Spleen (tissue), 11 donors: ENCODE results near the gene DEDD. TPM values are rescaled to one million over a fixed set of nuclear protein-coding genes. Genes with fewer than 3 reads are reported as not detected.

ENCODE experiments used
- DNase-seq: peaks from one replicate; pipeline ENCODE4 v3.0.0-alpha.2; 2020
- H3K27ac ChIP-seq, 8 donors: fragments of 200-600 bp; sonication (generic) in 7 of 8; 1 replicate in 4 of 8; 2 replicates in 4 of 8; pipeline versions ENCODE4 v1.5.0 to v1.8.0; 2016 to 2021; ENCODE audit warnings: inconsistent platforms in 4 of 8, mild to moderate bottlenecking in 4 of 8, moderate library complexity in 1 of 8
- H3K27me3 ChIP-seq, 7 donors: fragments of 200-600 bp; sonication (generic) in 6 of 7; replicated peaks in 1 of 7; 1 replicate in 4 of 7; 2 replicates in 3 of 7; pipeline versions ENCODE4 v1.5.0 to v1.8.0; 2016 to 2021; ENCODE audit warnings: inconsistent platforms in 3 of 7, mild to moderate bottlenecking in 1 of 7
- H3K36me3 ChIP-seq, 6 donors: fragments of 200-600 bp; sonication (generic) in 5 of 6; 1 replicate in 4 of 6; 2 replicates in 2 of 6; pipeline versions ENCODE4 v1.5.0 to v1.8.0; 2016 to 2021; ENCODE audit warnings: inconsistent platforms in 2 of 6
- H3K4me1 ChIP-seq, 6 donors: fragments of 200-600 bp; sonication (generic) in 5 of 6; 1 replicate in 3 of 6; 2 replicates in 3 of 6; pipeline versions ENCODE4 v1.5.0 to v1.8.0; 2016 to 2021; ENCODE audit warnings: inconsistent platforms in 3 of 6
- H3K4me3 ChIP-seq, 8 donors: fragments of 200-600 bp; sonication (generic) in 7 of 8; 1 replicate in 4 of 8; 2 replicates in 4 of 8; pipeline versions ENCODE4 v1.5.0 to v1.8.0; 2016 to 2021; ENCODE audit warnings: inconsistent platforms in 4 of 8, mild to moderate bottlenecking in 4 of 8, moderate library complexity in 2 of 8
- H3K9me3 ChIP-seq, 8 donors: fragments of 200-600 bp; sonication (generic) in 7 of 8; 1 replicate in 4 of 8; 2 replicates in 4 of 8; pipeline versions ENCODE4 v1.5.0 to v1.8.0; 2016 to 2021; ENCODE audit warnings: inconsistent platforms in 4 of 8
- POLR2A ChIP-seq, 3 donors: fragments of 450-650 bp; IDR thresholded peaks; one replicate each; pipeline ENCODE4 v1.5.1; 2017; ENCODE audit warnings: antibody characterized with exemption in 3 of 3, mild to moderate bottlenecking in 1 of 3
- POLR2AphosphoS5 ChIP-seq, 3 donors: sonication (generic); formaldehyde crosslinking; IDR thresholded peaks; one replicate each; pipeline ENCODE4 v1.5.1; 2017; ENCODE audit warnings: antibody characterized with exemption in 3 of 3
- WGBS, 5 donors: extraction: QIAGEN DNeasy Blood & Tissue Kit in 3 of 5; methylation state at CpG; one replicate each; pipeline versions ENCODE4 v1.1.5 to v1.1.7; 2013 to 2018; 5-methylcytosine and 5-hydroxymethylcytosine counted together
- intact Hi-C: fragments of 100-400 bp; cut with DNase I; formaldehyde crosslinking; loops from one replicate; pipeline ENCODE4 v1.15.0; 2023; ENCODE audit warnings: low total_unique reads
- polyA plus RNA-seq, 3 donors: library from polyadenylated mRNA; stranded (reverse); fragments of 200-250 nt; gene quantifications; one replicate each; pipeline ENCODE4 v1.2.1, GENCODE V29; 2013
- total RNA-seq, 7 donors: library from RNA; depleted of rRNA in 3 of 7; stranded (reverse); fragments of >200 nt in 3 of 7; fragmentation: NEBNext Ultra II Directional in 4 of 7; extraction: Animal tissue kit (Norgen Biotek cat#: 25700) in 4 of 7; gene quantifications; one replicate each; pipeline versions ENCODE4 v1.1.0 to v1.2.1, GENCODE V29; 2016 to 2021
- TF ChIP-seq, protein P1 (sequence below), 11 experiments: fragments of 200-600 bp in 7 of 11; fragments of 450-650 bp in 4 of 11; sonication (generic) in 4 of 11; IDR thresholded peaks in 8 of 11; conservative IDR thresholded peaks in 3 of 11; 1 replicate in 7 of 11; 2 replicates in 4 of 11; pipeline versions ENCODE4 v1.4.0 to v1.8.0; 2016 to 2021; ENCODE audit warnings: antibody characterized with exemption in 11 of 11, inconsistent platforms in 4 of 11, mild to moderate bottlenecking in 1 of 11
- donor health status: healthy with polysubstance abuse.
- donor health status: DM: no; HTN: no; CAD: no; lungs with moderate emphysema.
- donor health status: DM: no; HTN: no; CAD: no.
- donor health status: Bipolar disorder and iron deficiency.
- donor health status: healthy.
- donor health status: DM: no; HTN: no; CAD: no.
- donor health status: DM: yes; HTN: yes; CAD: no.

The DEDD gene
- total and polyA plus RNA-seq, 10 donors = 15.9 to 49.1 (median 37.6) TPM

DNA sequence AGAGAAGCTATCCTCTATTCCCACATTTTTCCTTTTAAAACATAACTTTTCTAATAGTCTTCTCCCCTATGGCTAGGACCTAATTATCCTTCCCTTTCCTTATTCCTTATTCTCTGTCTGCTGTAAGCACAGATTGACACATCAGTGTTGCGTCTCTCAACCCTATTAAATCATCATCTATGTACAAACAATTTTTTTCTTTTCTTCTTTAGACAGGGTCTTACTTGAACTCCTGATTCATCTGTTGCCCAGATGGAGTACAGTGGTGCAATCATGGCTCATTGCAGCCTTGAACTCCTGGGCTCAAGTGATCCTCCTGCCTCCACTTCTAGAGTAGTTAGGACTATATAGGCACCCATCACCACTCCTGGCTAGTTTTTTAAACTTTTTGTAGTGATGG, 26.0 kb downstream of the DEDD start:
- H3K27ac ChIP-seq = no peak overlapping the region
- H3K9me3 ChIP-seq = no peaks in the 10 kb centered on the region
- no peak overlapping the region for H3K4me3 ChIP-seq
- intact Hi-C loops = no loop called here
- peaks cover 0 to 57% (median 13%) of the 10 kb centered on the region in 6 donors for H3K36me3 ChIP-seq
- TF ChIP-seq, protein P1, sequence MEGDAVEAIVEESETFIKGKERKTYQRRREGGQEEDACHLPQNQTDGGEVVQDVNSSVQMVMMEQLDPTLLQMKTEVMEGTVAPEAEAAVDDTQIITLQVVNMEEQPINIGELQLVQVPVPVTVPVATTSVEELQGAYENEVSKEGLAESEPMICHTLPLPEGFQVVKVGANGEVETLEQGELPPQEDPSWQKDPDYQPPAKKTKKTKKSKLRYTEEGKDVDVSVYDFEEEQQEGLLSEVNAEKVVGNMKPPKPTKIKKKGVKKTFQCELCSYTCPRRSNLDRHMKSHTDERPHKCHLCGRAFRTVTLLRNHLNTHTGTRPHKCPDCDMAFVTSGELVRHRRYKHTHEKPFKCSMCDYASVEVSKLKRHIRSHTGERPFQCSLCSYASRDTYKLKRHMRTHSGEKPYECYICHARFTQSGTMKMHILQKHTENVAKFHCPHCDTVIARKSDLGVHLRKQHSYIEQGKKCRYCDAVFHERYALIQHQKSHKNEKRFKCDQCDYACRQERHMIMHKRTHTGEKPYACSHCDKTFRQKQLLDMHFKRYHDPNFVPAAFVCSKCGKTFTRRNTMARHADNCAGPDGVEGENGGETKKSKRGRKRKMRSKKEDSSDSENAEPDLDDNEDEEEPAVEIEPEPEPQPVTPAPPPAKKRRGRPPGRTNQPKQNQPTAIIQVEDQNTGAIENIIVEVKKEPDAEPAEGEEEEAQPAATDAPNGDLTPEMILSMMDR (IDR thresholded peaks at IDR 0.05 in 8 of 11, conservative IDR thresholded peaks at IDR 0.05 in 3 of 11) = no peak
- TF ChIP-seq POLR2AphosphoS5 (IDR thresholded peaks at IDR 0.05) (no peak), POLR2A (IDR thresholded peaks at IDR 0.05) (no peak)
- H3K4me1 ChIP-seq = peaks cover 0 to 32% (median 4%) of the 10 kb centered on the region in 6 donors
- no peaks in the 10 kb centered on the region for H3K27me3 ChIP-seq
- WGBS, 5 donors = 80 to 98% (median 93%) methylated on average over 1 of the region's 1 CpG
- no peak for DNase-seq

DNA sequence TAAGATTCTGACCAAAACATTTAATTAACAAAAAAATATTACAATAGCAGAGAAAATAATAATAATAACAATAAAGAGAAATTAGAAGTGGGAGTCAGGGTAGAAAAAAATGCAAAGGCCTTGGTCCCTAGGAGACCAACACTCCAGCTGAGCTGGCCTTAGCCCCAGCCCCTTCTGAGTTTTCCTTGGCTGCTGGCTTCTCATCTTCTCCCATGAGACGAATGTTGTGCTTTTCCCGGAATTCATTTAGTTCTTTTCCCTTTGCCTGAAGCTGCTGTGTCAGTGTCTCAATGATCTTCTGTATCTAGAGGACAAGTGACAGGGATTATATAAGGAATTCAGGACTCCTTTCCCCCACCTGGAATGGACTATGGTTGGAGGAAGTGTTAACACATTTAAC, 31.9 kb downstream of the DEDD start:
- H3K27me3 ChIP-seq = no peaks in the 10 kb centered on the region
- TF ChIP-seq POLR2A (IDR thresholded peaks at IDR 0.05) (no peak), POLR2AphosphoS5 (IDR thresholded peaks at IDR 0.05) (no peak)
- TF ChIP-seq, protein P1 (IDR thresholded peaks at IDR 0.05 in 8 of 11, conservative IDR thresholded peaks at IDR 0.05 in 3 of 11) = no peak
- peaks cover 15 to 44% (median 32%) of the 10 kb centered on the region in 6 donors for H3K4me1 ChIP-seq
- WGBS, 5 donors = 84 to 94% (median 89%) methylated on average over 2 of the region's 2 CpGs
- H3K27ac ChIP-seq = no peak overlapping the region
- H3K4me3 ChIP-seq = no peak overlapping the region
- intact Hi-C loops = no loop called here
- DNase-seq = no peak
- H3K9me3 ChIP-seq = no peaks in the 10 kb centered on the region
- H3K36me3 ChIP-seq = peaks cover 0 to 51% (median 26%) of the 10 kb centered on the region in 6 donors

DNA sequence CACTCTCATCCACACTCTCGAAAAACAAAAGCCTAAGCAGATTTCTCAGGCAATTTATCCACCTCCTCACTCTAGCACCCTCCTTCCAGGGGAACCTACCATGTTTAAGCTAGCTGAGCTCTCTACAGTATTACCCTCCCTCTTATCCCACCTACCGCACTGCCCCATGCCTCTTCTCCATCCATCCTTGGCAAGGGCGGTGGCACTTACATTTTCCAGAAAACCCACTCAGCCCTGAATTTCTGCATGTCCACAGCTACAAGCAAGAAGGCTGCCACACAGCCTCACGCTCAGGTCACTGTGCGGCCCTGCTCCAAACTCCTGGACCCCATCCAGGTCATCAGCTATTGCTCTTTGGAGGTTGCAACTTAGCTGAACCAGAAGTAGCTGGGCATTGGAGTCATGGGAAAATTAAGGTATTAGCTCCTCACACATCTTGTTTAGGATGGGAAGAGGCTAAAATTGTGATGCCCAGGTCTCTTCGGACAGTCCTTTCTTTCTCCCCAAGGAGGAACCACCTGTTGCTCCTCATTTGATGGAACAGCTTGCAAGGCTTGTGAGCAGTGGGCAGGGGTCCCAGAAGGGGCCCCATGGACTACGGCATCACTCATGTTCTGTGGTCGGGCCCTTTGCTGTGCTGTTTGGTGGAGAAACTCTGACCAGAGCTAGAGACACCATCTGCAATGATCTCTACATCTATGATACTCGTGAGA, 33.2 kb downstream of the DEDD start:
- intact Hi-C loops = loop anchor here (5.0 to 10.0 kb wide), 2 partner anchors 54 to 102 kb away; partner anchors contain the start of gene USF1
- H3K4me3 ChIP-seq = peak overlapping the region in 5 of 8 donors; percentile 48 to 80 (median 57)

More for the DNA sequence above, 33.2 kb downstream of the DEDD start:
- DNase-seq = no peak
- H3K36me3 ChIP-seq = peaks cover 0 to 44% (median 26%) of the 10 kb centered on the region in 6 donors
- TF ChIP-seq POLR2AphosphoS5 (IDR thresholded peaks at IDR 0.05) = no peak
- no peak for TF ChIP-seq POLR2A (IDR thresholded peaks at IDR 0.05)
- TF ChIP-seq, protein P1 (IDR thresholded peaks at IDR 0.05 in 8 of 11, conservative IDR thresholded peaks at IDR 0.05 in 3 of 11) = no peak
- H3K27ac ChIP-seq = peak overlapping the region in 1 of 8 donors; percentile 71
- peaks cover 15 to 37% (median 32%) of the 10 kb centered on the region in 6 donors for H3K4me1 ChIP-seq
- no peaks in the 10 kb centered on the region for H3K9me3 ChIP-seq
- H3K27me3 ChIP-seq = no peaks in the 10 kb centered on the region
- 84 to 93% (median 90%) methylated on average over 9 of the region's 9 CpGs for WGBS, 5 donors
